HG02571 (cell line): Measurements from ENCODE around the gene RABGAP1.

Experiments used
- ATAC-seq: cut with Tn5 transposase; IDR thresholded peaks from one replicate; pipeline ENCODE4 v1.9.1; 2021; ENCODE audit warnings: mild to moderate bottlenecking, moderate library complexity; ENCODE audit not compliant: unreplicated experiment

Gene RABGAP1

GRCh38 chr9:123044586-123044985, 103.8 kb downstream of the RABGAP1 start:
- ATAC-seq, result no peak

- ATAC-seq, result no peak
These were observed 105.8 kb downstream of the RABGAP1 start for GRCh38 chr9:123046406-123047195.

- ATAC-seq, result no peak
These were observed 107.9 kb downstream of the RABGAP1 start for GRCh38 chr9:123048748-123049147.

- no peak for ATAC-seq
These were observed 108.9 kb downstream of the RABGAP1 start for GRCh38 chr9:123049589-123050222.

- no peak for ATAC-seq
These were observed 112.2 kb downstream of the RABGAP1 start for GRCh38 chr9:123053046-123053445.

- ATAC-seq, result no peak
These were observed 112.9 kb downstream of the RABGAP1 start for GRCh38 chr9:123053711-123054110.

GRCh38 chr9:123058834-123059233, 118.0 kb downstream of the RABGAP1 start:
- ATAC-seq, result no peak

- ATAC-seq, result no peak
These were observed 118.8 kb downstream of the RABGAP1 start for GRCh38 chr9:123059472-123060220.

- ATAC-seq, result no peak
These were observed 120.4 kb downstream of the RABGAP1 start for GRCh38 chr9:123061216-123061615.

GRCh38 chr9:123062351-123063176, 121.7 kb downstream of the RABGAP1 start:
- ATAC-seq, result no peak

- no peak for ATAC-seq
These were observed 122.4 kb downstream of the RABGAP1 start for GRCh38 chr9:123063177-123063598.

GRCh38 chr9:123063896-123064295, 123.1 kb downstream of the RABGAP1 start:
- no peak for ATAC-seq

- no peak for ATAC-seq
These were observed 123.9 kb downstream of the RABGAP1 start for GRCh38 chr9:123064716-123065115.

- ATAC-seq, result no peak
These were observed 124.4 kb downstream of the RABGAP1 start for GRCh38 chr9:123065196-123065595.

GRCh38 chr9:123067136-123067535, 126.3 kb downstream of the RABGAP1 start:
- no peak for ATAC-seq

- ATAC-seq, result no peak
These were observed 128.2 kb downstream of the RABGAP1 start for GRCh38 chr9:123069010-123069481.

GRCh38 chr9:123070198-123070597, 129.4 kb downstream of the RABGAP1 start:
- no peak for ATAC-seq

- no peak for ATAC-seq
These were observed 131.7 kb downstream of the RABGAP1 start for GRCh38 chr9:123072407-123072995.

- ATAC-seq, result no peak
These were observed 132.6 kb downstream of the RABGAP1 start for GRCh38 chr9:123073441-123073840.

GRCh38 chr9:123073991-123074422, 133.2 kb downstream of the RABGAP1 start:
- ATAC-seq, result no peak
